IPS-18c (cell line): ENCODE results near the gene EHMT2.
"Not testable (repeated sequence)": the region's sequence is repeated elsewhere in the genome, so short reads cannot be mapped to it uniquely, and the experiment has no call there.

Experiments
- H3K4me3 ChIP-seq: 2 replicates; pipeline ENCODE4 v1.7.0; 2013; ENCODE audit warnings: low read depth, mild to moderate bottlenecking, low read length, moderate library complexity; ENCODE audit not compliant: insufficient read depth
- H3K9me3 ChIP-seq: one replicate; pipeline ENCODE4 v1.6.1; 2013; ENCODE audit warnings: mild to moderate bottlenecking, low read length, moderate library complexity; ENCODE audit not compliant: control insufficient read depth, insufficient read depth

EHMT2 gene

DNA sequence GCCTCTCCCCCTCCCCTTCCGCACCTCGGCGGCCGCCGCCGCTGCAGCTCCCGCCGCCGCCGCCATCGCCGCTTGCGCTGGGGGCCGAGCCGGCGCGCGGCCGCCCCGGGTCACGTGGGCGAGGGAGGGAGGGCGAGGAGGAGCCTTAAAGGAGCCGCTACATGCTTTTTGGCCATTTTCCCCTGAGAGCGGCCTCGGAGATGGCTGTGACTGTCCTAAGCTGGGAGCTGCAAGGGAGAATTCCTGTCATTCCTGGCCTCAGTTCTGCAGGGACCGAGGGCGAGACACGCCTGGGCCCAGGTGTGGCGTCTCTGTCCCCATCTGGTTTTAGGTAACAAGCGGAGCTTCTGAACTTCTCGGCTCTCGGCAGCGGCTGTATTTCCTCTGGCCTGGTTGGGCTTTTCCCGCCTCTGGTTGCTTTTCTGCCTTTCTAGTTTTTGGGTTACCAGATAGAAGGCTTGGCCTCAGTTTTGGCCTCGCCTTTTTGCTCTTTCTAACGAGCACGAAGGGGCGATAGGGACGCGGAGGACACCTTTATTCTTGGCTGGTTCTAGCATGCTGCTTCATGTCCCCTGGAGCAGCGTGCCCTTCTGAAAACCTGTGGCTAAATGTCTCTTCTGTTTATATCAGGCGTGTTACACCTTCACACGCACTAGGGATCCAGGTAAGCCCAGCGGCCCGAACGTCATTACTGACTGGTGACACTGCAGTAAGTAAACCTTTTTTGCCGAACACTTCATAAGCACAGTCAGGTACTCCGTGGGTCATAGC lies at the start of gene EHMT2:
TSS of gene EHMT2 (minus strand) at position 87 of the 771 bp plus-strand sequence. CDS start at position 66, 21 bp downstream.
- H3K4me3 ChIP-seq: peak within 1 kb of the TSS; percentile 72
- H3K9me3 ChIP-seq: no peaks in the 10 kb centered on the region

DNA sequence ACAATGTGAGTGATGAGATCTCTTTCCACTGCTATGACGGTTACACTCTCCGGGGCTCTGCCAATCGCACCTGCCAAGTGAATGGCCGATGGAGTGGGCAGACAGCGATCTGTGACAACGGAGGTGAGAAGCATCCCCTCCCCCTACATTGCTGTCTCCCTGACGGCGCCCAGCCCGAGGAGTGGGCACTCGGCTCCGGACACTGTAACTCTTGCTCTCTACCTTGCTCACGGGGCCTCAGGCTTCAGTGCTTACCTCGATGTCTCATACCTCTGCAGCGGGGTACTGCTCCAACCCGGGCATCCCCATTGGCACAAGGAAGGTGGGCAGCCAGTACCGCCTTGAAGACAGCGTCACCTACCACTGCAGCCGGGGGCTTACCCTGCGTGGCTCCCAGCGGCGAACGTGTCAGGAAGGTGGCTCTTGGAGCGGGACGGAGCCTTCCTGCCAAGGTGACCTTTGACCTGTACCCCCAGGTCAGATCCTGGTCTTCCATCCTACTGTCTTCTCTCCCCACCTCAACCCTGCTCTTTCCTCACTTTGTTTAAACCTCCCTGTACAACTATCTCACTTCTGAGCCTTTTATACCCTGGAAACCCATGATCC lies 49.7 kb upstream of the EHMT2 start:
- no peak overlapping the region for H3K4me3 ChIP-seq
- no peaks in the 10 kb centered on the region for H3K9me3 ChIP-seq

DNA sequence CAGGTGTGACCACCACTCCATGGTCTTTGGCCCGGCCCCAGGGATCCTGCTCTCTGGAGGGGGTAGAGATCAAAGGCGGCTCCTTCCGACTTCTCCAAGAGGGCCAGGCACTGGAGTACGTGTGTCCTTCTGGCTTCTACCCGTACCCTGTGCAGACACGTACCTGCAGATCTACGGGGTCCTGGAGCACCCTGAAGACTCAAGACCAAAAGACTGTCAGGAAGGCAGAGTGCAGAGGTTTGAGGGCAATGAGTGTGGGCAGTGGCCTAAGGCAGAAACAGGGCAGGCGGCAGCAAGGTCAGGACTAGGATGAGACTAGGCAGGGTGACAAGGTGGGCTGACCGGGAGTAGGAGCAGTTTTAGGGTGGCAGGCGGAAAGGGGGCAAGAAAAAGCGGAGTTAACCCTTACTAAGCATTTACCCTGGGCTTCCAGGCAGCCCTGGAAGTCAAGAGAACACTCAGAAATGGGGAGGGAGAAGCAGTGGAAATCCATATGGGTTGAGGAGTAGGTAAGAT lies 48.9 kb upstream of the EHMT2 start:
- Histone ChIP-seq H3K9me3 (no peaks in the 10 kb centered on the region), H3K4me3 (no peak overlapping the region)

DNA sequence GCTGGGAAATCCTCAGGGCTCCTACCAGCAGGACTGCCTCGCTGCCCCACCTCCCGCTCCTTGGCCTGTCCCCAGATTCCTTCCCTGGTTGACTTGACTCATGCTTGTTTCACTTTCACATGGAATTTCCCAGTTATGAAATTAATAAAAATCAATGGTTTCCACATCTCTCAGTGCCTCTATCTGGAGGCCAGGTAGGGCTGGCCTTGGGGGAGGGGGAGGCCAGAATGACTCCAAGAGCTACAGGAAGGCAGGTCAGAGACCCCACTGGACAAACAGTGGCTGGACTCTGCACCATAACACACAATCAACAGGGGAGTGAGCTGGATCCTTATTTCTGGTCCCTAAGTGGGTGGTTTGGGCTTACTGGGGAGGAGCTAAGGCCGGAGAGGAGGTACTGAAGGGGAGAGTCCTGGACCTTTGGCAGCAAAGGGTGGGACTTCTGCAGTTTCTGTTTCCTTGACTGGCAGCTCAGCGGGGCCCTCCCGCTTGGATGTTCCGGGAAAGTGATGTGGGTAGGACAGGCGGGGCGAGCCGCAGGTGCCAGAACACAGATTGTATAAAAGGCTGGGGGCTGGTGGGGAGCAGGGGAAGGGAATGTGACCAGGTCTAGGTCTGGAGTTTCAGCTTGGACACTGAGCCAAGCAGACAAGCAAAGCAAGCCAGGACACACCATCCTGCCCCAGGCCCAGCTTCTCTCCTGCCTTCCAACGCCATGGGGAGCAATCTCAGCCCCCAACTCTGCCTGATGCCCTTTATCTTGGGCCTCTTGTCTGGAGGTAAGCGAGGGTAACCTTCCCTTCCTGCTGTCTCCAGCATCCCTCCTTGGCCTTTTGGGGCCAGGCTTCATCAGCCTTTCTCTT lies 48.2 kb upstream of the EHMT2 start, which contains the start of gene CFB:
TSS of gene CFB (plus strand) at position 589 of the 863 bp plus-strand sequence. CDS start at position 716, 127 bp downstream.
- no peak within 1 kb of the TSS for H3K4me3 ChIP-seq

DNA sequence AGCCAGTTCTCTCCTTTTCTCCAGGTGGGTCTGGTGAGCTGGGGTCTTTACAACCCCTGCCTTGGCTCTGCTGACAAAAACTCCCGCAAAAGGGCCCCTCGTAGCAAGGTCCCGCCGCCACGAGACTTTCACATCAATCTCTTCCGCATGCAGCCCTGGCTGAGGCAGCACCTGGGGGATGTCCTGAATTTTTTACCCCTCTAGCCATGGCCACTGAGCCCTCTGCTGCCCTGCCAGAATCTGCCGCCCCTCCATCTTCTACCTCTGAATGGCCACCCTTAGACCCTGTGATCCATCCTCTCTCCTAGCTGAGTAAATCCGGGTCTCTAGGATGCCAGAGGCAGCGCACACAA lies 47.6 kb upstream of the EHMT2 start:
- H3K9me3 ChIP-seq: no peaks in the 10 kb centered on the region
- H3K4me3 ChIP-seq: no peak overlapping the region

More for the DNA sequence above, 48.2 kb upstream of the EHMT2 start, which contains the start of gene CFB:
- no peaks in the 10 kb centered on the region for H3K9me3 ChIP-seq

DNA sequence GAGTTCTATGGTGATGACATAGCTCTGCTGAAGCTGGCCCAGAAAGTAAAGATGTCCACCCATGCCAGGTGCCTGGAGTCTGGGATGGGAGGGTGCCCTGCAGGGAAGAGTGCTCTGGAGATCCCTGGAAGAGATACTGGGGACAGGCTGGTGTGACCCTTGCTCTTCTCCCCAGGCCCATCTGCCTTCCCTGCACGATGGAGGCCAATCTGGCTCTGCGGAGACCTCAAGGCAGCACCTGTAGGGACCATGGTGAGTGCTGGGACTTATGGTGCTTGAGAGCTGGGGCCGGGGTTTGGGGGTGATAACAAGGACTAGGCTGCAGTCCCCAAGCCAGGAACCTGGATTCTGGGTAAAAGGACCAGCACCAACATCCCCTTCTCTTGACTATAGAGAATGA lies 46.2 kb upstream of the EHMT2 start:
- H3K9me3 ChIP-seq: no peaks in the 10 kb centered on the region
- H3K4me3 ChIP-seq: no peak overlapping the region

DNA sequence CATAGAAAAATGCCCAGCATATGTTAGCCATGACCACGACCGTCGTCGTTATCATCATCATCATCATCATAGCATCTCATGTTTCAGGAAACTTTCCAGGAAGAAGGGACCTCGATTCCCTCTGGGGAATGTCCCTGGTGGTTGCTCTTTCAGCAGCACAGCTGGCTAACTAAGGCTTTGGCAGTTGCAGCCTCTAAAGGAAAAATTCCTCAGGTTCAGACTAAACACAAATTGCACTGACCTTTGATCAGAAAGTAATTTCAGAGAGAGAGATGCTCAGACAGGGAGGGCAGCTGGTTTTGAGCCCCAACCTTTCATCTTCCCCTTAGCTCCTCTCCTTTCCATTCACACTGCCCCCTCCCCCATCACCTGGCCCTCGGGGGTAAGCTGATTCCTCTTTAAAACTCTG lies 42.8 kb upstream of the EHMT2 start:
- Histone ChIP-seq H3K9me3 (no peaks in the 10 kb centered on the region), H3K4me3 (no peak overlapping the region)

DNA sequence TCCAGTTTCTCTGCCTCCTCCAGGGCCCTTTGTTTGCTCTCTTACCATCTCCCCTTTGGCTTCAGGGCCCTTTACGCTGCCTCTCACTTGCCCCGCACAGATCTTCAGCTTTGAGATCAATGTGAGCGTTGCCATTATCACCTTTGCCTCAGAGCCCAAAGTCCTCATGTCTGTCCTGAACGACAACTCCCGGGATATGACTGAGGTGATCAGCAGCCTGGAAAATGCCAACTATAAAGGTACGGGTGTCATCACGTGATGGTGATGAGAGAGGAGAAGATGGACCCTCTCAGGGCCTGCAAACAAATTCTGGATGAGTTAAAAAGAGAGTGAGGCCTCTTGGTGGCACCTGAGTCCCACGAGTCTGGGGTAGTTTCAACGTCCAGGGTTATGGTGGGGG lies 38.3 kb upstream of the EHMT2 start:
- H3K9me3 ChIP-seq: no peaks in the 10 kb centered on the region

DNA sequence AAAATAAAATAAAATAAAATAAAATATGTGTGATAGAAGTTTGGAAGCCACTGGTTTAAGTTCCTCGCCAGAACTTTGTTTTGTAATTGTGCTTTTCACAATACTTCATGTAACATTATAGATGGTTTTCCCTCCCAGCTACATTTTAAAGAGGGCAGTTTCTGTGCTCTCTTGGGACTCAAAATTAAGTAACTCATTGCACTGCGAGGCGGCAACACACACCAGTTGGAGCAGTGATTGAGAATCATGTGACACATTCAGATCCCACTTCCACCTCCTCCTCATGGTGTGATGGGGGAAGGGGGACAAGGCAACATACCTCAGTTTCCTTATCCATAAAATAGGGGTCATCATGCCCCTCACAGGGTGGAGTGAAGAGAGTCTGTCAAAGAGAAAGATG lies 37.5 kb upstream of the EHMT2 start:
- H3K4me3 ChIP-seq: no peak overlapping the region
- H3K9me3 ChIP-seq: no peaks in the 10 kb centered on the region

More for the DNA sequence above, 38.3 kb upstream of the EHMT2 start:
- no peak overlapping the region for H3K4me3 ChIP-seq

DNA sequence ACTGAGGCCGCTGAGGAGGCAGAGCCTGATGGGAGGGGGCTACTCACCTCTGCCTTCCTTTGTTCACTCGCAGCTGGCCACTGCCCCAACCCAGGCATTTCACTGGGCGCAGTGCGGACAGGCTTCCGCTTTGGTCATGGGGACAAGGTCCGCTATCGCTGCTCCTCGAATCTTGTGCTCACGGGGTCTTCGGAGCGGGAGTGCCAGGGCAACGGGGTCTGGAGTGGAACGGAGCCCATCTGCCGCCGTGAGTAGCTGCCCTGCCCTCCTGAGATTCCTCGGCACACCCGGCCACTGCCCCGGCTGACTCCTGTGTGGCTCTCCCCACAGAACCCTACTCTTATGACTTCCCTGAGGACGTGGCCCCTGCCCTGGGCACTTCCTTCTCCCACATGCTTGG lies 36.0 kb upstream of the EHMT2 start:
- H3K9me3 ChIP-seq: no peaks in the 10 kb centered on the region
- no peak overlapping the region for H3K4me3 ChIP-seq

DNA sequence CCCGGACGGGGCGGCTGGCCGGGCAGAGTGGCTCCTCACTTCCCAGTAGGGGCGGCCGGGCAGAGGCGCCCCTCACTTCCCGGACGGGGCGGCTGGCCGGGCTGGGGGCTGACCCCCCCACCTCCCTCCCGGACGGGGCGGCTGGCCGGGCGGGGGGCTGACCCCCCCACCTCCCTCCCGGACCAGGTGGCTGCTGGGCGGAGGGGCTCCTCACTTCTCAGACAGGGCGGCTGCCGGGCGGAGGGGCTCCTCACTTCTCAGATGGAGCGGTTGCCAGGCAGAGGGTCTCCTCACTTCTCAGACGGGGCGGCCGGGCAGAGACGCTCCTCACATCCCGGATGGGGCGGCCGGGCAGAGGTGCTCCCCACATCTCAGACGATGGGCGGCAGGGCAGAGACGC lies 34.6 kb upstream of the EHMT2 start:
- H3K9me3 ChIP-seq, H3K4me3 ChIP-seq: not testable (repeated sequence)

DNA sequence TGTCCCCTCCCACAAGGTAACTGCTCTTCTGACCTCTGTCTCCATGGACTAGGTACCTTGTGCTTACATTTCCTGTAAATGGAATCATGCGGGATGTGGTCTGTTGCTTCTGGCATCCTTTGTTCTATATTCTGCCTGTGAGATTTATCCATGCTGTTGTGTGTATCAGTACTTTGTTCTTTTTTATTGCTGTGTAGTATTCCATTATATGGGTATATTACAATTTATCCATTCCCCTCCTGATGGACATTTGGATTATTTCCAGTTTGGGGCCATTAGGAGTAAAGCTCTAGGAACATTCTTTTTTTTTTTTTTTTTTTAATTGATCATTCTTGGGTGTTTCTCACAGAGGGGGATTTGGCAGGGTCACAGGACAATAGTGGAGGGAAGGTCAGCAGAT lies 33.5 kb upstream of the EHMT2 start:
- no peaks in the 10 kb centered on the region for H3K9me3 ChIP-seq
- H3K4me3 ChIP-seq: no peak overlapping the region

DNA sequence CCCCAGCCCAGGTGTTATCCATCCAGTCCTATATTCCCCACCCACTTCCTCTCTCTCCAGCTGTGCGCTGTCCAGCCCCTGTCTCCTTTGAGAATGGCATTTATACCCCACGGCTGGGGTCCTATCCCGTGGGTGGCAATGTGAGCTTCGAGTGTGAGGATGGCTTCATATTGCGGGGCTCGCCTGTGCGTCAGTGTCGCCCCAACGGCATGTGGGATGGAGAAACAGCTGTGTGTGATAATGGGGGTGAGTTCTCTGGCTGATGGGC lies 31.1 kb upstream of the EHMT2 start:
- H3K9me3 ChIP-seq: no peaks in the 10 kb centered on the region
- H3K4me3 ChIP-seq: no peak overlapping the region

DNA sequence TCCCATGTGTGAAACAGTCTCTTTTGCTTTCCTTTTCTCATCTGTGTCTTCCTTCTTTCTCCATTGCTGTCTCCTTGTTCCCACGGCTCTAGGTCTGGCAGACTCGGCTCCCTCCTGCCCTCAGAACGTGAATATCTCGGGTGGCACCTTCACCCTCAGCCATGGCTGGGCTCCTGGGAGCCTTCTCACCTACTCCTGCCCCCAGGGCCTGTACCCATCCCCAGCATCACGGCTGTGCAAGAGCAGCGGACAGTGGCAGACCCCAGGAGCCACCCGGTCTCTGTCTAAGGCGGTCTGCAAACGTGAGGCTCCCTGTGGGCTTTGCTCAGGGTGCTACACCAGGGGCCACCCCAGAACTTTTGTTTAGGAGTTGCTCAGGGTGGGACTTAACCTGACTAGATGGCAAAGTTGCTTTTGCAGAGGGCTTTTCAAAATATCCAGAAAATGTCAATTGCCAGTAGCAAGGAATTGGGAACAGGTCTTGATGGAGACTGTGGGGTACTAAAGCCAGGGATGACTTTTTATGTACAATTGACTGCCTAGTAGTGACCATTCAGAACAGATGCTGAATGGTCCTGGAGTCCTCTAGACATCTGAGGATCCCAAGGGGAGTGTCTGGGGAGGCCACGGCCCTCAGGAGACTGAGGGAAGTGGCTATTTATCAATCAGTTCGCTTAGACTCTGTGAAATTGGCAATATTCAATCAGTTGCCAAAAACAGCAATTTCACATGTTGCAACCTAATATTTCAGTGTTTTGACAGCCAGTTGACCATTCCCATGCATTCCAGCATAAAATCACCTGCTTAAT lies 30.6 kb upstream of the EHMT2 start:
- Histone ChIP-seq H3K9me3 (no peaks in the 10 kb centered on the region), H3K4me3 (no peak overlapping the region)

DNA sequence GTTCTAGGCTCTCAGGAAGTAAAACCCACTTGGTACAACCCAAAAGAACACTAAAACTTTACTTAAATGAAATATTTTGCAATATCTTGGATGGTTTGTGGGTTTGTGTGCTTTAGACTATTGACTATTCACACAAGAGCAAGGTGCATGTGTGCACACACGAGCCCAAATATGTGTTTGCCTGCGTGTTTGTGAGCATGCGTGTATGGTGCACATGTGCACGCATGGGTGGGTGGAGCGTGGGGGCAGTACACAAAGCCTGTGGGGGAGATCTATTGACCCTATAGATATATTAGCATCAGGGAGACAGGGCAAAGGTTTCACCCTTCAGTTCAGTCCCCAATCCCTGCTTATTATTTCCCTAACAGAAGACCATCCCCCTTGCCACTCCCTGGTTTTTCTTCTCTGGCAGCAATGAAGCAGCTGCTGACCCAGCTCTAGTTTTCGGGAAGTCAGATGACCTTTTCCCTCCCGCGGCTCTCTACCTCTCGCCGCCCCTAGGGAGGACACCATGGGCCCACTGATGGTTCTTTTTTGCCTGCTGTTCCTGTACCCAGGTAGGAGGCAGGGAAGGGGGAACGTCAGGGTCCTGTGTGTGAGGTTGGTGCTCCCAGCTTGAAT lies 29.9 kb upstream of the EHMT2 start, which contains the start of gene C2:
TSS of gene C2 (plus strand) at position 476 of the 621 bp plus-strand sequence. CDS start at position 512, 36 bp downstream.
- no peak within 1 kb of the TSS for H3K4me3 ChIP-seq
- no peaks in the 10 kb centered on the region for H3K9me3 ChIP-seq

DNA sequence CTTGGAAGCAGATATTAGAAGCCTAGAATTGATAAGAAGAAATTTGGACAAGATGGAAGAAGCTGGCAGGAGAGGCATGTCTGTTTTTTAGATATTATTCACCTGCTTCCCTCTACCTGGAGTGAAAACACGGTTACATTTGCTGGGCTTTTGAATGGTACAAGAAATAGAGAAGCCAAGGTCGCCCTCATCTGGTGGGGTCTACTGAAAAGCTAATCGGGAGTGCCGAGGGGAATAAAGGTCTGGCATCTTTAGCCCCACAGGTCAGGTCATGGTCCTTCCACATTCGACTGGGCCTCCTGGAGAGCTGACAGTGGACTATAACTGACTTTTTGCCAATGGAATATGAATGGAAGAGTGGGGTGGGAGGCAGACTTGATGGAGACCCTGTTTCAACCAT lies 25.4 kb upstream of the EHMT2 start:
- no peak overlapping the region for H3K4me3 ChIP-seq

DNA sequence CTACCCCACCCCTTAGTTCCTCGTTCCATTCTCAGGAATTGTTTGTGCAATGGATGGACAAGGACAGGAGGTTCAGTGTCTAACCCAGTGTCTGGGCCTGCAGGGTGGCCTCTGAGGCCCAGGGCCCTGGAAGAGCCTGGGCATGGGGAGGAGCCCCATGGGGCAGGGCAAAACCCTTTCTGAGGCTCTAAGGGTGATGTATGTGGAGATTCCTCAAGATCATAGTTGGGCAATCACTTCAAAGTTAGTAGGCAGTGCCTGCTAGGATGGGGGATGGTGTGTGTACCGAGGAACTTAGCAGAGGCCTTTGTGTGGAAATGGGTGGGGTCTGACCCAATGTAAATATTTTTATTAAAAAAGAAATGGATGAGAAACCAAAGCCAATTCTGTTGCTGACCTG lies 23.3 kb upstream of the EHMT2 start:
- Histone ChIP-seq H3K9me3 (no peaks in the 10 kb centered on the region), H3K4me3 (no peak overlapping the region)

More for the DNA sequence above, 25.4 kb upstream of the EHMT2 start:
- no peaks in the 10 kb centered on the region for H3K9me3 ChIP-seq
